GM12878 (cell line): ENCODE results near the gene SIRT2.
"Not testable (repeated sequence)": the region's sequence is repeated elsewhere in the genome, so short reads cannot be mapped to it uniquely, and the experiment has no call there.

ENCODE experiments used
- HCFC1 ChIP-seq: fragments of 150-350 bp; IDR thresholded peaks from 2 replicates; pipeline ENCODE4 v1.6.1; 2014; ENCODE audit warnings: low read length
- RAD21 ChIP-seq: IDR thresholded peaks from 2 replicates; pipeline ENCODE4 v1.6.1; 2011; ENCODE audit warnings: mild to moderate bottlenecking, low read depth, low read length, moderate library complexity; ENCODE audit not compliant: insufficient read depth
- TF ChIP-seq, protein P1 (sequence below): IDR thresholded peaks from 2 replicates; pipeline ENCODE4 v1.6.1; 2011; ENCODE audit warnings: low read depth, mild to moderate bottlenecking, low read length, moderate library complexity, borderline replicate concordance; ENCODE audit errors: extremely low read depth
- TF ChIP-seq, protein P2 (sequence below): IDR thresholded peaks from 2 replicates; pipeline ENCODE4 v1.6.1; 2011; ENCODE audit warnings: borderline replicate concordance, low read depth, mild to moderate bottlenecking, moderate library complexity, mixed read lengths, low read length; ENCODE audit not compliant: insufficient read depth; ENCODE audit errors: extremely low read length

DNA sequence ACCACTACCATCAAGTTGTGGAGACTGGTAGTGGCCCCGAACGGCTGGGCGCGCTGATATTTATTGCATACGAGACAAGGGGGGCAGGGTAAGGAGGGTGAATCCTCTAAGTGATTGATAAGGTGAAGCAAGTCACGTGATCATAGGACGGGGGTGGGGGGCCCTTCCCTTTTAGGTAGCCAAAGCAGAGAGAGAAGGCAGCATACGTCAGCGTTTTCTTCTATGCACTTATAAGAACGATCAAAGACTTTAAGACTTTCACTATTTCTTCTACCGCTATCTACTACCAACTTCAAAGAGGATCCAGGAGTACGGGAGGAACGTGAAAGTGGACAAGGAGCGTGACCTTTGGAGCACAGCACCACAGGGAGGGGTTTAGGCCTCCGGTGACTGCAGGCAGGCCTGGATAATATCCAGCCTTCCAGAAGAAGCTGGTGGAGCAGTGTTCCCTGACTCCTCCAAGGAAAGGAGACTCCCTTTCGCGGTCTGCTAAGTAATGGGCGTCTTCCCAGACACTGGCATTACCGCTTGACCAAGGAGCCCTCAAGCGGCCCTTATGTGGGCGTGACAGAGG lies 39.7 kb downstream of the SIRT2 start:
- TF ChIP-seq, protein P1, sequence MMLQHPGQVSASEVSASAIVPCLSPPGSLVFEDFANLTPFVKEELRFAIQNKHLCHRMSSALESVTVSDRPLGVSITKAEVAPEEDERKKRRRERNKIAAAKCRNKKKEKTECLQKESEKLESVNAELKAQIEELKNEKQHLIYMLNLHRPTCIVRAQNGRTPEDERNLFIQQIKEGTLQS = not testable (repeated sequence)
- not testable (repeated sequence) for TF ChIP-seq RAD21, HCFC1
- TF ChIP-seq, protein P2, sequence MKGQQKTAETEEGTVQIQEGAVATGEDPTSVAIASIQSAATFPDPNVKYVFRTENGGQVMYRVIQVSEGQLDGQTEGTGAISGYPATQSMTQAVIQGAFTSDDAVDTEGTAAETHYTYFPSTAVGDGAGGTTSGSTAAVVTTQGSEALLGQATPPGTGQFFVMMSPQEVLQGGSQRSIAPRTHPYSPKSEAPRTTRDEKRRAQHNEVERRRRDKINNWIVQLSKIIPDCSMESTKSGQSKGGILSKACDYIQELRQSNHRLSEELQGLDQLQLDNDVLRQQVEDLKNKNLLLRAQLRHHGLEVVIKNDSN = not testable (repeated sequence)
